Ovary (tissue), 9 donors: ENCODE results near the gene GPC6. TPM values are rescaled to one million over a fixed set of nuclear protein-coding genes. Genes with fewer than 3 reads are reported as not detected.
"Not testable (repeated sequence)": the region's sequence is repeated elsewhere in the genome, so short reads cannot be mapped to it uniquely, and the experiment has no call there.

ENCODE experiments used
- DNase-seq, 5 donors: peaks; one replicate each; pipeline ENCODE4 v3.0.0-alpha.2; 2019 to 2020
- H3K27ac ChIP-seq, 2 donors: fragments of 200-600 bp; one replicate each; pipeline versions ENCODE4 v1.5.1 to v1.8.0; 2019 to 2022
- H3K27me3 ChIP-seq: fragments of 200-600 bp; one replicate; pipeline ENCODE4 v1.8.0; 2022
- H3K36me3 ChIP-seq: fragments of 200-600 bp; sonication (generic); one replicate; pipeline ENCODE4 v1.5.1; 2019
- H3K4me1 ChIP-seq: one replicate; pipeline ENCODE4 v1.8.1; 2013; ENCODE audit warnings: mild to moderate bottlenecking, moderate library complexity; ENCODE audit not compliant: insufficient read depth
- H3K4me3 ChIP-seq: fragments of 200-600 bp; sonication (generic); one replicate; pipeline ENCODE4 v1.5.1; 2017
- H3K9me3 ChIP-seq, 2 donors: fragments of 200-600 bp in 1 of 2; sonication (generic) in 1 of 2; one replicate each; pipeline versions ENCODE4 v1.5.1 to v1.8.1; 2013 to 2019; ENCODE audit warnings: mild to moderate bottlenecking in 1 of 2, moderate library complexity in 1 of 2
- CTCF ChIP-seq, 3 donors: fragments of 450-650 bp in 2 of 3; fragments of 200-600 bp in 1 of 3; IDR thresholded peaks; one replicate each; pipeline versions ENCODE4 v1.5.1 to v1.8.0; 2016 to 2022; ENCODE audit warnings: antibody characterized with exemption in 3 of 3, mild to moderate bottlenecking in 1 of 3
- EP300 ChIP-seq: sonication (generic); formaldehyde crosslinking; IDR thresholded peaks from one replicate; pipeline ENCODE4 v1.6.1; 2017; ENCODE audit warnings: antibody characterized with exemption
- POLR2A ChIP-seq: fragments of 450-650 bp; IDR thresholded peaks from one replicate; pipeline ENCODE4 v1.6.1; 2017; ENCODE audit warnings: antibody characterized with exemption, mild to moderate bottlenecking, moderate library complexity
- WGBS, 3 donors: extraction: QIAGEN DNeasy Blood & Tissue Kit in 1 of 3; methylation state at CpG; one replicate each; pipeline versions ENCODE4 v1.1.5 to v1.1.7; 2013 to 2017; 5-methylcytosine and 5-hydroxymethylcytosine counted together
- intact Hi-C, 4 donors: fragments of 100-400 bp; cut with DNase I; formaldehyde crosslinking; loops; one replicate each; pipeline versions ENCODE4 v1.11.0 to v1.15.1; 2022 to 2023
- polyA plus RNA-seq, 2 donors: library from polyadenylated mRNA; stranded (reverse); fragments of 200-250 nt in 1 of 2; fragments of 350-450 nt in 1 of 2; fragmentation: Illumina TruSeq in 1 of 2; extraction: RNeasy Lipid Tissue Mini Kit (QIAGEN cat#74804) in 1 of 2; gene quantifications; one replicate each; pipeline ENCODE4 v1.2.3, GENCODE V29; 2013 to 2014
- total RNA-seq, 7 donors: library from RNA; depleted of rRNA in 2 of 7; stranded (reverse); fragments of >200 nt in 2 of 7; fragmentation: NEBNext Ultra II Directional in 3 of 7; extraction: Animal tissue kit (Norgen Biotek cat#: 25700) in 3 of 7; gene quantifications; one replicate each; pipeline versions ENCODE4 v1.1.0 to v1.2.4, GENCODE V29; 2016 to 2023
- donor health status: DM: no; HTN: no; CAD: no; lungs with moderate emphysema.
- donor health status: DM: no; HTN: no; CAD: no.
- donor health status: Bipolar disorder and iron deficiency.
- donor health status: DM: yes; HTN: yes; CAD: no.
- donor health status: DM: no; HTN: no; CAD: no.
- donor health status: DM: yes; HTN: yes; CAD: no.

Gene GPC6
- total and polyA plus RNA-seq, 9 donors: 4.3 to 22.3 (median 17.9) TPM

DNA sequence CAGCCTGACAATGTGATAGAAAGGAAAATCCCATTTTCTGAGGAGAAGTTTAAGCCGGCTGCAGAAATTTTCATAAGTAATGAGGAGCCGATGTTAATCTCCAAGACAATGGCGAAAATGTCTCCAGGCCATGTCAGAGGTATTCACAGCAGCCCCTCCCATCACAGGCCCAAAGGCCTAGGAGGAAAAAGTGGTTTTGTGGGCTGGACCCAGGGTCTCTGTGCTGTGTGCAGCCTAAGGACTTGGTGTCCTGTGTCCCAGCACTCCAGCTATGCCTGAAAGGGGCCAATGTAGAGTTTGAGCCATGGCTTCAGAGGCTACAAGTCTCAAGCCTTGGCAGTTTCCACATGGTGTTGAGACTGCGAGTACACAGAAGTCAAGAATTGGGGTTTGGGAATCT lies 32.9 kb upstream of the GPC6 start:
- no peaks in the 10 kb centered on the region for H3K4me1 ChIP-seq
- peaks cover 0 to 5% of the 10 kb centered on the region in 2 donors for H3K9me3 ChIP-seq
- no peak for TF ChIP-seq CTCF (IDR thresholded peaks at IDR 0.05)
- no peak for TF ChIP-seq POLR2A
- no peak for TF ChIP-seq EP300
- H3K27ac ChIP-seq: no peak overlapping the region
- 96 to 98% (median 96%) methylated on average over 4 of the region's 4 CpGs for WGBS, 3 donors
- DNase-seq: no peak
- intact Hi-C loops: no loop called here
- H3K36me3 ChIP-seq: no peaks in the 10 kb centered on the region
- no peak overlapping the region for H3K4me3 ChIP-seq
- no peaks in the 10 kb centered on the region for H3K27me3 ChIP-seq

- H3K27ac ChIP-seq: no peak overlapping the region
- no peak for DNase-seq
- no peaks in the 10 kb centered on the region for H3K9me3 ChIP-seq
- H3K4me3 ChIP-seq: no peak overlapping the region
- H3K4me1 ChIP-seq: no peaks in the 10 kb centered on the region
- no peaks in the 10 kb centered on the region for H3K27me3 ChIP-seq
- 41 to 72% (median 51%) methylated on average over 1 of the region's 1 CpG for WGBS, 3 donors
- H3K36me3 ChIP-seq: no peaks in the 10 kb centered on the region
- no peak for TF ChIP-seq CTCF (IDR thresholded peaks at IDR 0.05)
- TF ChIP-seq EP300: no peak
- no peak for TF ChIP-seq POLR2A
- intact Hi-C loops: no loop called here
These were observed 26.8 kb upstream of the GPC6 start for GRCh38 chr13:93199856-93200255.

DNA sequence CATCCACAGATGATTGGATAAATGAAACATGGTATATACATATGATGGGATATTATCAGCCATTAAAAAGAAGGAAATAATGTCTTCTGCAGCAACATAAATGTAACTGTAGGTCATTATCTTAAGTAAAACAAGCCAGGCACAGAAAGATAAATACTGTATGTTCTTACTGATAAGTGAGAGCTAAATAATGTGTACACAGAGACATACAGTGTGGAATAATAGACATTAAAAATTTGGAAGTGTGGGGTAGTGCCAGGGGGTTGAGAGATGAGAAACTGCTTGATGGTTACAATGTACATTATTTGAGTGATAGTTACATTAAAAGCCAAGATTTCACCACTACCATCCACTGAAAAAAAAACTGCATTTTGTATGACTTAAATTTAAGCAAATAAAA lies 26.0 kb upstream of the GPC6 start:
- no peak for DNase-seq
- Histone ChIP-seq H3K4me1 (no peaks in the 10 kb centered on the region), H3K27me3 (no peaks in the 10 kb centered on the region), H3K4me3 (no peak overlapping the region), H3K9me3 (no peaks in the 10 kb centered on the region), H3K36me3 (no peaks in the 10 kb centered on the region), H3K27ac (no peak overlapping the region)
- no peak for TF ChIP-seq POLR2A
- TF ChIP-seq CTCF (IDR thresholded peaks at IDR 0.05): no peak
- TF ChIP-seq EP300: no peak
- intact Hi-C loops: no loop called here

GRCh38 chr13:93201992-93202558 lies 24.5 kb upstream of the GPC6 start:
- H3K36me3 ChIP-seq: no peaks in the 10 kb centered on the region
- no peaks in the 10 kb centered on the region for H3K9me3 ChIP-seq
- no peaks in the 10 kb centered on the region for H3K27me3 ChIP-seq
- DNase-seq: no peak
- no peak overlapping the region for H3K4me3 ChIP-seq
- H3K27ac ChIP-seq: no peak overlapping the region
- intact Hi-C loops: no loop called here
- TF ChIP-seq POLR2A (no peak), CTCF (IDR thresholded peaks at IDR 0.05) (no peak), EP300 (no peak)
- H3K4me1 ChIP-seq: no peaks in the 10 kb centered on the region
- 63 to 82% (median 74%) methylated on average over 1 of the region's 1 CpG for WGBS, 3 donors

- 91 to 92% (median 91%) methylated on average over 24 of the region's 24 CpGs for WGBS, 3 donors
- H3K9me3 ChIP-seq, H3K36me3 ChIP-seq, H3K27me3 ChIP-seq, intact Hi-C loops, DNase-seq, H3K4me1 ChIP-seq, H3K4me3 ChIP-seq, H3K27ac ChIP-seq: not testable (repeated sequence)
These were observed 19.7 kb upstream of the GPC6 start for GRCh38 chr13:93206778-93207392.
